HL-60 (cell line): ENCODE results near the gene GPR39.

ENCODE experiments used
- CTCF ChIP-seq: IDR thresholded peaks from one replicate; pipeline ENCODE4 v1.5.1; 2011; ENCODE audit warnings: low read length, control low read depth, inconsistent platforms; ENCODE audit not compliant: insufficient read depth
- POLR2AphosphoS5 ChIP-seq: IDR thresholded peaks from 2 replicates; pipeline ENCODE4 v1.6.1; 2012; ENCODE audit warnings: low read depth
- SPI1 ChIP-seq: IDR thresholded peaks from 2 replicates; pipeline ENCODE4 v1.6.1; 2012; ENCODE audit warnings: low read depth, mild to moderate bottlenecking, borderline replicate concordance

- TF ChIP-seq CTCF = no peak
- no peak for TF ChIP-seq POLR2AphosphoS5
- no peak for TF ChIP-seq SPI1
These were observed 2.6 kb downstream of the GPR39 start for GRCh38 chr2:132419235-132419634.
